Bone marrow (tissue), 2 donors: ENCODE data around the gene ZNF726.
"Not testable (repeated sequence)": the region's sequence is repeated elsewhere in the genome, so short reads cannot be mapped to it uniquely, and the experiment has no call there.

Experiments used
- DNase-seq, 2 donors: peaks; one replicate each; lab custom pipeline; 2025; lab: John Stamatoyannopoulos, UW

Gene ZNF726

DNA sequence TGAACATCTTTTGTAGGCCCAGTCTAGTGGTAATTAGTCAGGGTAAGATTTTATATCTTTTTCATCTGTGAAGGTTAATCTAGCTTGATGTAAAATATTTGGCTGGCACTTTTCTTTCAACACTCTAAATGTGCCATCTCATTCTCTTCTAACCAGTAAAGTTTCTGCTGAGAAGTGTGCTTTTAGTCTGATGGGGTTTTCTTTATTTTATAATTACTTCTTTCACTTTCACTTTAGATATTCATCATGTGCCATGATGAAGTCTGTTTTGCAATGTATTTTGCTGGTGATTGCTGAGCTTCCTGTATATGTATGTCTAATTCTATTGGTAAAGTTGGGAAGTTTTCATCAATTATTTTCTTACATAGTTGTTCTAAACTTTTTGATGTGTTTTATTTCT is 31.9 kb downstream of the ZNF726 start:
- no peak for DNase-seq

DNA sequence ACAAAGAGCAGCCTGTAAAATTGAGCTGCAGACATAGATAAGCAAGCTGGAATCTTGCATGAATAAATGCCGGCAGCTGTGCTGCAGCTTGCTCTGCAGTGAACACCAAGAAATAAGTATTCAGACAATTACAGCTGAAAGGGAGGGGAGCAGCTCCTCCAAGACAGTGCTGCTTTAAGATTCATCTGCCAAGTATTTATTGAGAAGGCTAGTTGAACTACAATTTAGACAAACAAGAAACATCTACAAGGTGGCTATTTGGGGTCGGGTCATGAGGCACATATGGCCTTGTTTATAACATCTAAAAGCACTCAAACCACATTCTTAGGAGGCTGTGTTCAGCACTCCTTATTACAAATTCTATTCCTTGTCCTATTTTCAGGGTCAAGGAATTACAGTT is 34.9 kb downstream of the ZNF726 start:
- DNase-seq: no peak

- no peak for DNase-seq
Observed at GRCh38 chr19:23956051-23956450, 41.4 kb downstream of the ZNF726 start.

GRCh38 chr19:23957660-23958281 is 43.1 kb downstream of the ZNF726 start:
- DNase-seq: no peak

GRCh38 chr19:23963396-23963795 is 48.7 kb downstream of the ZNF726 start:
- not testable (repeated sequence) for DNase-seq

- not testable (repeated sequence) for DNase-seq
Observed at GRCh38 chr19:23963881-23964280, 49.2 kb downstream of the ZNF726 start.

DNA sequence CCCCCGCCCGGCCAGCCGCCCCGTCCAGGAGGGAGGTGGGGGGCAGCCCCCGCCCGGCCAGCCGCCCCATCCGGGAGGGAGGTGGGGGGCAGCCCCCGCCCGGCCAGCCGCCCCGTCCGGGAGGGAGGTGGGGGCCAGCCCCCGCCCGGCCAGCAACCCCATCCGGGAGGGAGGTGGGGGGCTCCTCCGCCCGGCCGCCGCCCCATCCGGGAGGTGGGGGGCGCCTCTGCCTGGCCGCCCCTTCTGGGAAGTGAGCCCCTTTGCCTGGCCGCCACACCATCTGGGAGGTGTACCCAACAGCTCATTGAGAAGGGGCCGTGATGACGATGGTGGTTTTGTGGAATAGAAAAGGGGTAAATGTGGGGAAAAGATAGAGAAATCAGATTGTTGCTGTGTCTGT is 49.6 kb downstream of the ZNF726 start:
- DNase-seq: not testable (repeated sequence)

DNA sequence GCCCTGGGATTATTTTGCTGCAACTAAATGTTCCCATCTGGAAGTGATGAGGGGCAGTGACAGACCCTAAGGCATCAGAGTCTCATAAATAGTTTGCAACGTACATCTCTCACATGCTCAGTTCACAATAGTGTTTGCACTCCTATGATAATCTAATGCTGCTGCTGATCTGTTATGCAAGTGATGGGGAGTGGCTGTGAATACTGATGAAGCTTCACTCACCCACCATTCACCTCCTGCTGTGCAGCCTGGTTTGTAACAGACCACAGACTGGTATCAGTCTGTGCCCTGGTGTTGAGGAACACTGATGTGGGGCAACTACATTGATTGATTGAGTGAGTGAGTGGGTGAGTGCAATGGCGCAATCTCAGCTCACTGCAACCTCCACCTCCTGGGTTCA is 54.9 kb downstream of the ZNF726 start:
- no peak for DNase-seq

DNA sequence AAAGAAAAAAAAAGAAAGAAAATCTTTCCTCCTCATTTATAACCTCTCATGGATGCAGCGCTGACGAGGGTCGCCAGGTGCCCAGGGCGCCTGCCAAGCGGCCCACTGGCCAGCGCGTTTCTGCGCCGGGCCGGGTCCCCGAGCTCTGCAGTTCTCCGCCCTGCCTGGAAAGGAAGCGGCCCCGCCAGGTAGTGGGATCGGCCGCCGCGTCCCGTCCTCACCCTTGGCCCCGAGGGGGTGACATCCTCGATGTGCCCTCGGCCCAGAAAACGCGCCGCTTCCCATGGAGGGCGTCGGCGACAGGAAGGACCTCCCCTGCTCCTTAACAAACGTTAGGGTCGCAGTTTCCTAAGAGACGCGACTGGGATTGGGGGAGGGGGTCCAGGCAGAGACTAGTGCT is 56.9 kb downstream of the ZNF726 start:
- no peak for DNase-seq

GRCh38 chr19:23972161-23972560 is 57.5 kb downstream of the ZNF726 start:
- no peak for DNase-seq

- no peak for DNase-seq
Observed at GRCh38 chr19:23974941-23975340, 60.3 kb downstream of the ZNF726 start.

GRCh38 chr19:23976631-23977030 is 61.9 kb downstream of the ZNF726 start:
- not testable (repeated sequence) for DNase-seq

- DNase-seq: not testable (repeated sequence)
Observed at GRCh38 chr19:23977256-23977655, 62.6 kb downstream of the ZNF726 start.

- no peak for DNase-seq
Observed at GRCh38 chr19:23978068-23978467, 63.4 kb downstream of the ZNF726 start.

- no peak for DNase-seq
Observed at GRCh38 chr19:23980805-23981204, 66.1 kb downstream of the ZNF726 start.

GRCh38 chr19:23981863-23982262 is 67.2 kb downstream of the ZNF726 start:
- DNase-seq: no peak

GRCh38 chr19:23983406-23983805 is 68.7 kb downstream of the ZNF726 start:
- DNase-seq: no peak
